Measurements from ENCODE around the gene CA9. TPM values are rescaled to one million over a fixed set of nuclear protein-coding genes. Genes with fewer than 3 reads are reported as not detected.

Gene CA9
- total RNA-seq, 1 experiment from 2014 or later, result 2.1 TPM

DNA sequence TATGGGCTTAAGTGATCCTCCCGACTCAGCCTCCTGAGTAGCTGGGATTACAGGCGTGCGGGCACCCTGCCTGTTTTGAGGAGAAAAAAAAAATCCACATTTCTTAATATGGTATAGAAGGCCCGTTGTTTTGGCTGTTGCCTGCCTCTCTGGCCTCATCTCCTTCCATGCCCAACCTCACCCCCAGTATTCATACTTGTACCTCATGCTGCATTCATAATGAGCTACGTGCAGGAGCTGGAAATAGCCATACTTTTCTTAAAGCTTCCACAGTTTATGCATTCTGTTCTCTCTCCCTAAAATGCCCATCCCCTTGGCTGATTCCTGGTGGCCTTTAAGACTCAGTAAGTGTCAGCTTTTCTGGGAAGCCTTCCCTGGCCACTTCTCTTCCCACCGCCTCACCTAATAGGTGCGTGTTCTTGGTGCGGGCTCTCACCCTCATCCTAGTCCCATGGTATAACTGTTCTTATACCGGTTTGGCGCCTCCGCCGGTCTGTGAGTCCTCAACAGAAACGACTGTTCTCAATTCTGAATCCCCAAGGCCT is 18.1 kb downstream of the CA9 start:
- no peak for DNase-seq (ENCODE audit: low spot score)

DNA sequence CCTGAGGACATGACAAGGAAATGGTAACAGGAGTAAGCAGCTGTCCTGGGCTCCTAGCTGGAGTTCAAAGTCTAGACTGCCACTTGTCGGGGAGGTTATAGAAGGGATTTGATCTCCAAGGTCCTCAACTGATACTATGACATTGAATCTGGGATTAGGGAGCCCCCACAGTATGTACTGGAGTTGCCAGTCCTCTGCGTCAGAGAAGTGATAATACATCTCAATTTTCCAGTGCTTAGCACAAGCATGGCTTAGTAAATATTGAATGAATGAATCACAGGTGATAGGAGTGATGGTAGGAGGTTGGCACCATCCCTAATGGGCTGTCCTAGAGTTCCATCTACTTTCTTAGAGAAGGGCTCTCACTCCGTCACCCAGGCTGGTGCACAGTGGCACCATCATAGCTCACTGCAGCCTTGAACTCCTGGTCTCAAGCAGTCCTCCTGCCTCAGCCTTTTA is 22.2 kb downstream of the CA9 start:
- DNase-seq (ENCODE audit: low spot score), result no peak

DNA sequence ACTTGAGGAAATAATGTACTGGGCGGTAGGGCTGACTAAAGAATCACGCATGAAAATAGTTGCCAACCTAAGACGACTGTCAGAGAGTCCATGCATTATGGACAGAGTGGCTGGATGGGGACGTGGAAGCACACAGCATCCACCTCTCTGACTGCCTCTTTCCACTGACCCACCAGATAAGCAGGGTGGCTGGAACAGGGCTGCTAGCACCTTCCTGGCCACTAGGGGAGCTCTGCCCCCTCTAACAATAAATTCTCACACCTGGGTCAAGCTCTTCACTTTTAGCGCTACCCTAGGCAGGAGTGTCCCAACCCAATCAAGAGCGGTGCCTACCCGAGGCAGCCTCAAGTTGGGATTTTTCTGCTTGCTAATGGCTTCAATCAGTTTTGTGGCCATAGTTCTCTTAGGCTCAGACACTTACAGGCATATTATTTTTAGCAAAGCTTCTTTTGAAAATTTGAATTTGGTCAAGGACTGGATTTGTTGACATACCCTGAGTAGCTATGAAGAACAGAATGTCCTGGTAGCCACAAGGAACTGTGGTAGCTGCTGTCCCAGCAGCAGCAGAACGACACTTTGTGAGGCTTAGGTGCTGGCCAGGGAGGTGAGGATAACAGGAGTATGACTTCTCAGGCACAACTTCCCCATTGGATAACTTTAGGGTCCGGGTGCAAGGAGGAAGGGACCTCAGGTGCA is 22.9 kb downstream of the CA9 start:
- peak; percentile 39 for DNase-seq (ENCODE audit: low spot score)

DNA sequence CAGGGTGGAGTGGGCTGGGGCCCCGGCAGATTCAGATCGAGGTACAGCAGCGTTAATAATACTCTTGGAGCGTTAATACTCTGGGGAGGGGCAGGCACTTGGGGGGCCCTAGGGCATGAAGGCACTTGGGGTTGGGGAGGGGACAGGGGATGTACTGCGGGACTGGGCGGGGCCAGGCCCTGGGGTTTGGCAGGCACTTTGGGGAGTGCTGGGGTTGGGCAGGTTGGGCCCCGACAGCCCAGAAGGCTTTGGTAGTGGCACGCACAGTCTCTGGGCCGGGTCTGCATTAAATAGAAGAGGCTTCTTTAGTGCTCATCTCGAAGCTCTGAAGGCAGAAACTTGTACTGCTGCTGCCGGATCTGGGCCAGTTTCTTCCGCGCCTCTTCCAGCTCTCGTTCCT is 23.8 kb downstream of the CA9 start:
- DNase-seq (ENCODE audit: low spot score), result no peak

DNA sequence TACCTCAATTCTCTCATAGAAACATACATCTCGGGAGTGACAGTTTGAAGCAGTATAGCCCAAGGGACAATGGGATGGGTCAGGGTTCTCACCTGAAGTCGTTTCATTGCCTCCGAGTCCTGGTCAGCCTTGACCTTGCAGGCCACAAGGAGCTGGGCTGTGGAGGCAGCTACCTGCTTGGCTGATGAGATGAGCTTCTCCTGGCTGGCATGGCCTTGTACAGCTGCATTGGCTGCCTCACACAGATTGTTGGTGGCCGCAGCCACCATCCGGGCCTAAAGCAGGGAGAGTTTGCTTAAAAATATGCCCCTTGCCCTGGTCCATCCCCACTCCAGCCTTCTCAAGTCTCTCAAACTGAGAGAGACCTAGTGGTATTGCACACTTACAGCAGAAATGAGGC is 24.5 kb downstream of the CA9 start:
- DNase-seq (ENCODE audit: low spot score), result no peak

DNA sequence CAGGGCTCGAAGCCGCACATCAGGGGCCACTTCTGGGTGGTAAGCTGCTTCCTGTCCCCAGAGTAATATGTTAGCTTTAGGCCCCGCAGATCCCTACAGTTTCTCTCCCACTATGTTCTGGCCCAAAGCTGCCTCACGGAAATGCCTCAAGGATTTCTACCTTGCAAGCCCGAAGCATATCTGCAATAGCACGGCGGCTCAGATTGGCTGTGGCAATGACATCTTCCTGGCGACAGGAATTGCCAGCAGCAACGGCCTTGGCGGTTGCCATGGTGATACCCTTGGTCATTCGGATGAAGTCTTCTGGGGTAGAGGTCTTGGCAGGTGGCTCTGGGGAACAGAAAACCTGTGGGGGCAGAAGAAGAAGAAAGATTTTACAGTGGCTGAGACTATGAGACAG is 26.3 kb downstream of the CA9 start:
- no peak for DNase-seq (ENCODE audit: low spot score)

DNA sequence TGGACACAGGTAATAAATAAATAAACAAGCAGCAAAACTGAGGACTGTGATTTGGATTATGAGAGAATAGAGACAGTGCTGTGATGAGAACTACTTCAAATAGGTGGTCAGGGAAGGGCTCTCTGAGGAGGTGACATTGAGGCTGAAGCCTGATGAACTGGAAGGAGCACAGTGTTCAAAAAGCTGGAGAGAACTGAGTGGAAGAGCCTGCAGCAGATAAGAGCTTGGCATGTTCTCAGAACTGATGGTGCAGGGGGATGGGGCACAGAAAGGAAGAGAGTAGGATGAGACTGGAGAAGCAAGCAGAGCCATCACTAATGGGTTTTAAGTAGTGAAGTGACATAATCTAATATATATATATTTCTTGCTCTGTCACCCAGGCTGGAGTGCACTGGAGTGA is 27.2 kb downstream of the CA9 start:
- no peak for DNase-seq (ENCODE audit: low spot score)

DNA sequence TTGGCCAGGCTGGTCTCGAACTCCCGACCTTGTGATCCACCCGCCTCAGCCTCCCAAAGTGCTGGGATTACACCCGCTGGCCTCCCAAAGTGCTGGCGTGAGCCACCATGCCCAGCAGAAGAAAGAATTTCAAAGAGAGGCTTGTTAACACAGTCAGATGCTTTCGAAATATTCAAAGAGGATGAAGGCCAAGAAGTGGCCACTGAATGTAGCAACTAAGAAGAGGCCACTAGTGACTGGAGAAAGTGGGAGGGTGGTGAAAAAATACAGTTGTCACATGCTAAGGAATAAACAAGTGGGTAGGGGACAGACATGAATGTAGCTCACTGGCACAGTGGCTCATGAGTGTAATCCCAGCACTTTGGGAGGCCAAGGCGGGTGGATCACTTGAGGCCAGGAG is 29.0 kb downstream of the CA9 start:
- DNase-seq (ENCODE audit: low spot score), result no peak

DNA sequence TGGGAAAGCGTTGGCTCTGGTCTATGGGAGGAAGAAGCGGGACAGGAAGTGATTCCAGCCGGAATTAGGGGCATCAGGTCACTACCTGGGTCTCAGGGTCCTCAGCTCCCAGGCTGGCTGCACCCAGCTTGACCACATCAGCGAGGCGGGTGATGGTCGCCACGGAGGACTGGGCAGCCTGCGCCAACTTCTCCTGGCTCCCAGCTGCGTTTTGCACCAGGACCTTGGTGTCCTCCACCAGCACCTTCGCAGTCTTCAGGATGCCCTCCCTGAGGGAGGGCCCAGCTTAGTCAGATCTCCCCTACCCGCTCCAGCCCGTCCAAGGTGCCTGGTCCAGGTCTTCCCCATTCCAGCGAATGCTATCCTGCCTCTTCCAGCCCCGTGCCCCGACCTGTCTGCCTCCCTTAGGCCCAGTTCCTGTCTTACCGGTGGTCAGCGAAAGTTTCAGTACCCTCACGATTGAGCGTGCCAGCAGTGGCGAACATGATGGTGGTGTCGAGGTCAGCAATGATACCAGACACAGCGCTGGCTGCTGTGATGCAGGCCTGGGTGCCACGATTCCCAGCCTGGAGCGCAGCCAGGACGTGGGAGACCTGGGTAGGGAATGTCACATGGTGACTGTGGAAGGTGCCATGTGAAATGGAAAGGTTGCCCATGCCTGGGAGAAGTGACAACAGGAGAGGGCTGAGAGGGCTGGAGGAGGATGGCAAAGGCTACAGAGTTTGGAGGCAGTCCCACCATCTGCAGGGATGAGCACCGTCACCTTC is 30.4 kb downstream of the CA9 start:
- DNase-seq (ENCODE audit: low spot score), result no peak

DNA sequence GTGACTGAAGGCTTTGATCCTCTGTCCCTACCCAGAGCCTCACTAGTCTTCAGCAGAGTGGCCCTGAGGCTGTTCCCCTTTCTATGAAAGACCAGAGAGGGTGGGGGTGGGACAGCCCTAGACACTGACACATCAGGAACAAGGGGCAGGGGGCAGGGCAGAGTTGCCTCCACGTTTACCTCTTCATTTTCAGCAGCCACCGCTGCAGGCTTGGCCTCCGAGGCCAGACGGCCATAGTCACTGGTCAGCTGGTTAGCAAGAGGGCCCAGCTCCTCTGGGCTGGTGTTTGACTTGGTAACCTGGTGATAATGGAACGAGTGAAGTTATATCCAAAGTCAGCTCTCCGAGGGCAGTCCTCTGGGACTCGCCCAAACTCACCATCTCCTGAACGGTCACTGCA is 31.6 kb downstream of the CA9 start:
- no peak for DNase-seq (ENCODE audit: low spot score)

DNA sequence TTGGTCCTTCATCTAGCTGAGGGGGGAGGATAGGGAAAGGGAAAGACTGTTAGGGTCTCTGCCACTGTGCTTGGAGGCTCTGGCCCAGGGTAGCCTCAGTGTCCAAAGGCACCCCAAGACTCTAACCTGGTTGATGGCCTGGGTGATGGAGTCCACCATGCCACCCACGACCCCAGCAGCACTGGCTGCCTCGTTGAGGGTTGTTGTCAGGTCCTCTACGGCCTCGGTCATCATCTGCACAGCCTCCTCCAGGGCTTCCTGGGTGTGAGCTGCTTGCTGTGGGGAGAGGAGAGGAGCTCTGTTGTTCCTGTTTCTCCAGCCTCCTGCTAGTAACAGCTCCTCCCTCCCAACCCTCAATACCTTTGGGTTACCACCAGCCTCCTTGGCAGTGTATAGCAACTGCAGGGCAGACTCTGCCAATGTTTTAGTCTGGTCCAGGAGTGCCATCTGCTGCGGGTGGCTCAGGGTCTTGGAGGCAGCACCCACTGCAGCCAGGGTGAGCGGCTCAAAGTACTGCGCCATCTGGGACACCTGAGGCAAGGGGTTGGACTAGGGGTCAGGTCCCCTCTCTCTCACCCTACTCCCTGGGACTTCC is 32.2 kb downstream of the CA9 start:
- no peak for DNase-seq (ENCODE audit: low spot score)

DNA sequence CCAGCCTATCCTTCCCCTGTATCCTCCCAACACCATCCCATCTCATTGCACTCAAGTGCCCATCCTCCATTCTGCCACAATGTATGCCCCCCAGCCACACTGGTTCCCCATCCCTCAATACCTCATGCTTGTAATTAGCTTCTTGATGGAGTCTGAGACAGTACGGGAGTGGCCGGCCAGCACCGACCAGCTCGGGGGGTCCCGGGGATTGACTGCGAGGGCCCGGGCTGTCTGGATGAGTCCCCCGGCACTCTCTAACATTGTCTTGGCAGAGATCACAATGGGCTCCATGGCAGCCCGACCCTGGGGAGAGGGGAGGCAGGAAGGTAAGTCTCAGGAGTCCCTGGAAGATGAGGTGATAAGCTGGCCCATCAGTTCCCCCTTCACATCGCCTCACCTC is 33.2 kb downstream of the CA9 start:
- no peak for DNase-seq (ENCODE audit: low spot score)

DNA sequence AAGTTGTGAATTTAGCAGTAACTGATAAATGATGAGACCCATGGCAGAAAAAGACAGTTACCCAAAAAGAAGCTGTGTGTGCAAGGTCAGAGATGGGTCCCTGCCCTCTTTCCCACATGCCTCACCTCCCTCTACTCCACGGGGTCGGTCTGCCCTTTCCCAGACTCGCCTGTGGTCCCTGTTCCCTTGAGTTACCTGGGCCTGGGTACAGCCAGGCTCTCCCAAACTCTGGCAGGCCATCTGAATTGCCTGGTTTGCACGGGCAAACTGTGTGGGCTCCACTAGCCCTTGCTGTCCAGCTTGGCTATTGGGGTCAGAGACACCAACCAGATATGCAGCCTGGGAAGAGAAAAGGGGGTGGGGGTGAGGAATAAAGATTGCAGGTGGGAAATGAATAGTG is 34.4 kb downstream of the CA9 start:
- no peak for DNase-seq (ENCODE audit: low spot score)

DNA sequence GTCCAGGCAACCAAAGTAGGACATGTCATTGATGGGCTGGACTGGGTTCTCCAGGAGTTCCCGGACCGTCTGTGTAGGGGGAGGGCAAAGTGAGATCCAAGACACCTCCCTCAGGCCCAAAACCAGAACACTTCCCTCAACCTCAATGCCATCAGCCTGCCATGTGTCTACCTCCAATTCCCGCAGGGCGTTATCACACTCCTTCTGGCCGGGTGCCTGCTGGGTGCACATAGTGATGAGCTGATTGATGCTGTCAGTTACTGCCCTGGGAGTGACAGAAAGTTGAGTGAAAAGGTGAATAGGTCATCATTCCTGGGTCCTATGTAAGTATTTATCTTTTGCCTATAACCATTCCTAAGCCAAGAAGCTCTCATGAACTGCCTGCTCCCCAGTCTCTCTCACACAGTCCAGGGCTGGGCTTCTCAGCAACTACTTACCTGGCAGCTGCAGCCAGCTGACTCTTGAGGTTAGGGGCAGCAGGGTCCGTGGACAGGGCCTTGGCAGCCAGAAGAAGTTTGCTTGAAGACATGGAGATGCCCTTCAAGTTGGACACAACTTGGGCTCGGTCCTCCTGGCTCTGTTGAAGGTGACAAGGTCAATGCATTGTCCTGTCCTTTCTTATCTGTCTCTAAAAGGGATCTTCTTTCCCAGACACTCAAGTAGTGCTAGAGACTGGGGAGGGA is 37.2 kb downstream of the CA9 start:
- no peak for DNase-seq (ENCODE audit: low spot score)

DNA sequence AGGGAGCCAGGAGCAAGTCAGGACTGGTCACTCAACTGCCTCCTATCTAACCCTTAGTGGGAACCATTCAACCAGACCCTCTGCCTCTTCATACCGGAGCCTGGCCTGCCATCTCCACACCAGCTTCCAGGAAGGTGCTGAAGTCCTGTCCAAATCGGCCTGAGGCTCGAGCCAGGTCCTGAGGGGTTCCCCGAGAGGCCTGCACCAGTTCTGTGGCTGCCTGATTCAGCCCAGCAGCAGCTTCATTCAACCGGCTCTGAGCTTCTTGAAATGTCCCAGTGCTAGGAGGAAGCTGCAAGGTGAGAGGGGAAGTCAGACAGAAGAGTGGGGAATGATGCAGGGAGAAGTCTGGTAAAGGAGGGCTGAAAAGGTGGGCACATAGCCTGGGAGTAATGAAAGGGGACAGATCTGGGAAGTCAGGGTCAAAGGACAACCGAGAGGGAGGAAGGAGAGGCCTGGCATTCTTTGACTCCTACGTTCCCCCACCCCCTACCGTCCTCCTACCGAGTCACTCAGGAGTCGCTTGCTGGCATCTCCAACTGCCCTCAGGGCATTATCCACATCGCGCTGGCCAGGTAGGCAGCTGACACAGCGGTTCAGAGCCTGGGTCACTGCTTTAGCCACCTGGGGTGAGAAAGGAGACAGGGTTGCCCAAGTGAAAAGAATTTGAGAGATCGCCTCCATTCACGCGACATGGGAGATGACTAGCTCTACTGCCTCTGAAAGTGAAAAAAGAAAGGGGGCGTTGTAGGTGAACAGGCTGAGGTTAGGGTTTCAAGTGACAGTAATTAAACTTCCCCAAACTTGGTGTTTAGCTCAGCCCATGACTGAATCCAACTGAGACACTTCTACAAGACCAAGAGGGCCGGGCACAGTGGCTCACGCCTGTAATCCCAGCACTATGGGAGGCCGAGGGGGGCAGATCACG is 38.0 kb downstream of the CA9 start:
- no peak for DNase-seq (ENCODE audit: low spot score)

DNA sequence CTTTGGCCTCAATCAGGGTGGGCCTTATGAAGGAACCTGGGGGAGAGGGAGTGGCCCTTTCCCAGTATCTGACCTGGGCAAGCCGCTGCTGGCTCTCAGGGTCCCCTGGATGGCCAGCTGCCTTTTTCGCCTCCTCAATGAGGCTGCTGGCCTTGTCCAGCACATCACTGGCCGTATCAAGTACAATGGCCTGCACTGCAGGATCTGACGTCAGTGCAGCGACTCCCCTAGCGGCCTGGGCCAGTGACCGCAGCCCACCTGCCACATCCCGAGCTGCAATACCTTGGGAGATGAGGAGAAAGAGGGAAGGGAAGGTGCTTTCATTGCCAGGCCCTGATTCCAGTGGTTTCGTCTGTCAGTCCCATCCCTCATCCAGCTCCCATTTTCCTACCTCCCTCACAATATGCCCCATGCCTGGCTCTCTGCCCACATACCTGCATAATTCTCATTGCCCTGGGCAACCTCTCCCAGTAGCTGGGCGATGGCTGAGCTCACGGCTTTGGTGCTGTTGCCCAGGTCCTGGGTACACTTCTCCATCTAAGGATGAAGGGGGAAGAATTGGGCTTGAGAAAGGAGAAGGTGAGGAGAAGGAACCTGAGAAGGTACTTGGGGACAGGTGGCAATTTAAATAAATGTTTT is 39.2 kb downstream of the CA9 start:
- no peak for DNase-seq (ENCODE audit: low spot score)

DNA sequence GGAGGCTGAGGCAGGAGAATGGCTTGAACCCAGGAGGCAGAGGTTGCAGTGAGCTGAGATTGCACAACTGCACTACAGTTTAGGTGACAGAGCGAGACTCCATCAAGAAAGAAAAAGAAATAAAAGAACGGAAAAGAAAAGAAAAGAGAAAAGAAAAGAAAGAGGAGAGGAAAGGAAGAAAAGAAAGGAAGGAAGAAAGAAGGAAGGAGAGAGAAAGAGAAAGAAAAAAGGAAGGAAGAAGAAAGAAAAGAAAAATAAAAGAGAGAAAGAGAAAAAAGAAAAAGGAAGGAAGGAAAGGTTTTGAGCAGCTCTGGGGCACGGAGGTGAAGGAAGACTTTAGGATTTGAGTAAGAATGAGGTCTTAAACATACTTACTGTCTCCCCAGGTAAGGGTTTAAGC is 39.9 kb downstream of the CA9 start:
- DNase-seq (ENCODE audit: low spot score), result no peak

DNA sequence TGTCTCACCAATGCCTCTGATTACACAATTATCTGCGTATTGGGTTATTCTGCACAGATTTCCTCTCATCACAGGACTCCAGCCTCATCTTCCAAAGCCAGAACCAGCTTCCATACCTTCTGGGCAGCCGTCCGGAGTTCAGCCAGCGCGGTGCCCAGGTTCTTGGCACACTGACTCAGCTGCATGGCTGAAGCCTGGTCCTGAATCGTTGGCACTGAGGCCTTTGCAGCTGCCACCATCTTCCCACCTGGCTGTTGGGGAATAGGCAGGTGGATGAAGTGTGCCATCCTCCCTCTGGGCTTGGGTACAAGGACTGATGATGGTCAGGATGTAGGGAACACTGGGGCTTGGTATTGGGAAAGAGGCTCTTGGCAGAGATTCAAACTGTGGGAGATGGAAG is 40.4 kb downstream of the CA9 start:
- DNase-seq (ENCODE audit: low spot score), result no peak

DNA sequence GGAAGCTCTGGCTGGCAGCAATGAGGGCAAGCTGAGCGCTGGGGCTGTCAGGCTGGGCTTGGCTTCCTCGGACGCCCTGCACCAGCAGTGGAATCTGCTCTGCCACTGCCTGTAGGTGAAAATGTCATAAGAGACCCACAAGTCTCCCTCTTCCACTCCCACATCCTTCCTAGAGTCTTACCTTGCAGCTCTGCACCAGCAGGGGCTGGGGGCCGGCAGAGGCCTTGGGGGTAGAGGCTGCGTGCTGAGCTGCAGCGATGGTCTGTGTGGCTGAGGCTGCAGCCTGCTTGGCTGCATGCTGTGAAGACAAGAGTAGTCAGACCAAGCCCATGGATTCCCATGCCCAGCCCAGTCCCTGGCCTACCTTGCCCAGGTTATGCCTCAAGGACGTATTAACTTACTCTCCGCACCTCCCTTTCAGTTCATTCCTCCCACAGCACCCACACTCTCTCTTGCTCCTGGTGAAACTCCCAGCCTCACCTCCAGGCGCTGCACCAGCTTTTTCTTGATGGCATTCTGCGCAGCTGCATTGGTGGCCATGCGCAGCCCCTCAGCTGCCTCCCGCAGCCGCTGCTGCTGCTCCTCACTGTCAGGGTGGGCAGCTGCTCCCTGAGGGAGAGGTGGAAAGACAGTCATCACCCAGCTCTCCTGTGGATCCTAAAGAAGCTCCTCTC is 41.0 kb downstream of the CA9 start:
- no peak for DNase-seq (ENCODE audit: low spot score)

DNA sequence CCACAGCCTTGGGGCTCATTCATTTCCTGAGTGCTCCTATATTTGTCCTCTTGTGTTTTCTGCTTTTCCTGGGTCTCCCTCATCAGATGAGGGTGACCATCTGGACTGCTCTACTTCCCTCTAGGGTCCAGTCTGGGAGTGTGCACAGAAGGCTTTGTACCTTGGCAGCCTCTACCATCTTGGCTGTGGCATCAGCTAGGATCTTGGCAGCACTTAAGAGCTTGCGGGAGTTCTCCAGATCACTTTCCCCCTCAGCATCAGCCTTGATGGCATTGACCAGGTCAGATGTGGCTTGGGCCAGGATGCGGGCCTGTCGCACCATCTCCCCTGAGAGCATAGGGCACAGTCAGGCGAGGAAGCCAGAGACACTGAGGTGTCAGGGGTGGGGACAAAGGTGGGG is 42.5 kb downstream of the CA9 start:
- DNase-seq (ENCODE audit: low spot score), result no peak

Data from H4 (cell line).